RWPE1 (cell line): Measurements from ENCODE around the gene MAPK8.
A peak's percentile ranks its signal among the peaks of the same experiment; 100 is the strongest.

Experiments
- CTCF ChIA-PET: fragments of 350-600 bp; sonication (Branson Sonifier 250); formaldehyde crosslinking; extraction: SDS; loops from one replicate; lab custom pipeline; 2021; lab: Yijun Ruan, JAX
- POLR2A ChIA-PET: fragments of 400-600 bp; formaldehyde crosslinking; extraction: SDS; loops from one replicate; lab custom pipeline; 2020; ENCODE audit warnings: antibody characterized with exemption; ENCODE audit not compliant: low non-redundant PET; lab: Yijun Ruan, JAX
- DNase-seq: peaks from one replicate; pipeline ENCODE4 v3.0.0; 2012; ENCODE audit warnings: low spot score
- H3K27ac ChIP-seq: fragments of 450-650 bp; 2 replicates; pipeline ENCODE4 v1.5.1; 2017
- CTCF ChIP-seq: fragments of 450-650 bp; conservative IDR thresholded peaks from 2 replicates; pipeline ENCODE4 v1.5.1; 2017; ENCODE audit warnings: low read depth, mild to moderate bottlenecking

Gene MAPK8

GRCh38 chr10:48284811-48285210, 21.7 kb upstream of the MAPK8 start:
- DNase-seq = no peak
- no peak for TF ChIP-seq CTCF
- ChIA-PET CTCF (no interaction called here), POLR2A (no interaction called here)
- H3K27ac ChIP-seq = no peak overlapping the region

GRCh38 chr10:48285710-48286109, 20.8 kb upstream of the MAPK8 start:
- ChIA-PET POLR2A (no interaction called here), CTCF (no interaction called here)
- H3K27ac ChIP-seq = no peak overlapping the region
- no peak for DNase-seq
- TF ChIP-seq CTCF = no peak

GRCh38 chr10:48286356-48286755, 20.1 kb upstream of the MAPK8 start:
- no peak for DNase-seq
- TF ChIP-seq CTCF = no peak
- POLR2A ChIA-PET = interaction anchor here (0.5 kb wide), 1 partner anchor 902 kb away, joined by 3 read pairs; the partner anchor contains the start of gene ZNF488
- CTCF ChIA-PET = no interaction called here
- no peak overlapping the region for H3K27ac ChIP-seq

- CTCF ChIA-PET = interaction anchor here (1.4 to 2.6 kb wide), 2 partner anchors 30 to 72 kb away, joined by 3 to 12 read pairs; no protein-coding TSS in a partner anchor
- POLR2A ChIA-PET = no interaction called here
- no peak for DNase-seq
- H3K27ac ChIP-seq = no peak overlapping the region
- TF ChIP-seq CTCF = no peak
Measured at GRCh38 chr10:48287417-48288391, 18.8 kb upstream of the MAPK8 start.

GRCh38 chr10:48288661-48289060, 17.8 kb upstream of the MAPK8 start:
- ChIA-PET CTCF (interaction anchor here (0.6 to 2.6 kb wide), 4 partner anchors 19 to 73 kb away, joined by 3 to 12 read pairs (median 3); no protein-coding TSS in a partner anchor), POLR2A (no interaction called here)
- no peak for TF ChIP-seq CTCF
- H3K27ac ChIP-seq = no peak overlapping the region
- DNase-seq = no peak

GRCh38 chr10:48289501-48290238, 16.8 kb upstream of the MAPK8 start:
- no peak overlapping the region for H3K27ac ChIP-seq
- peak; percentile 34 for DNase-seq
- POLR2A ChIA-PET = no interaction called here
- peak; percentile 78 for TF ChIP-seq CTCF
- CTCF ChIA-PET = interaction anchor here (0.6 to 2.6 kb wide), 12 partner anchors 11 to 1276 kb away, joined by 3 to 12 read pairs (median 4); no protein-coding TSS in a partner anchor
